C4-2B (cell line): ENCODE data around the gene PSMD9.
A peak's percentile ranks its signal among the peaks of the same experiment; 100 is the strongest.
"Not testable (repeated sequence)": the region's sequence is repeated elsewhere in the genome, so short reads cannot be mapped to it uniquely, and the experiment has no call there.

Source experiments
- H3K27ac ChIP-seq: fragments of 450-650 bp; 2 replicates; pipeline ENCODE4 v1.5.1; 2017
- ZFX ChIP-seq: fragments of 450-650 bp; IDR thresholded peaks from 2 replicates; pipeline ENCODE4 v1.6.1; 2017
- TF ChIP-seq, protein P1 (sequence below): fragments of 450-650 bp; conservative IDR thresholded peaks from 2 replicates; pipeline ENCODE4 v1.5.1; 2017; ENCODE audit warnings: mild to moderate bottlenecking

The PSMD9 gene

DNA sequence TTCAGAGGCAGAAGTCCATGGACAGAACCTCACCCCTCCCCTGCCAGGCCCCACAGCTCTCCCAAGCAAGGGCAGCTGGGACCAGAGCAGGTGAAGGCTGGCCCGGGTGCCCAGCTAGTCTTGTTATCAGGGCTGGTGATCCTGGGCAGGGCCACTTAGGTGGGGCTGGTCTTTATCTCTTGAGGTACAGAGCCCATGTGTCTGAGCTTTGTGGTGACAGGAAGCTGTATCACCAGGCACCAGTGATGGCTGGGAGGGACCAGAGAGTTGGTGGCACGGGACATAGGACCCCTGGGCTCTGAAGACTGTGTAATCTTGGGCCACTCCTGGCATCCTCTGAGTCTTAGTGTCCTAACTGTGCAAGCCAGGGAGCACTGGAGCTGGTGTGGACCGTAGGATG, 17.1 kb upstream of the PSMD9 start:
- TF ChIP-seq, protein P1, sequence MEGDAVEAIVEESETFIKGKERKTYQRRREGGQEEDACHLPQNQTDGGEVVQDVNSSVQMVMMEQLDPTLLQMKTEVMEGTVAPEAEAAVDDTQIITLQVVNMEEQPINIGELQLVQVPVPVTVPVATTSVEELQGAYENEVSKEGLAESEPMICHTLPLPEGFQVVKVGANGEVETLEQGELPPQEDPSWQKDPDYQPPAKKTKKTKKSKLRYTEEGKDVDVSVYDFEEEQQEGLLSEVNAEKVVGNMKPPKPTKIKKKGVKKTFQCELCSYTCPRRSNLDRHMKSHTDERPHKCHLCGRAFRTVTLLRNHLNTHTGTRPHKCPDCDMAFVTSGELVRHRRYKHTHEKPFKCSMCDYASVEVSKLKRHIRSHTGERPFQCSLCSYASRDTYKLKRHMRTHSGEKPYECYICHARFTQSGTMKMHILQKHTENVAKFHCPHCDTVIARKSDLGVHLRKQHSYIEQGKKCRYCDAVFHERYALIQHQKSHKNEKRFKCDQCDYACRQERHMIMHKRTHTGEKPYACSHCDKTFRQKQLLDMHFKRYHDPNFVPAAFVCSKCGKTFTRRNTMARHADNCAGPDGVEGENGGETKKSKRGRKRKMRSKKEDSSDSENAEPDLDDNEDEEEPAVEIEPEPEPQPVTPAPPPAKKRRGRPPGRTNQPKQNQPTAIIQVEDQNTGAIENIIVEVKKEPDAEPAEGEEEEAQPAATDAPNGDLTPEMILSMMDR = no peak
- no peak for TF ChIP-seq ZFX

DNA sequence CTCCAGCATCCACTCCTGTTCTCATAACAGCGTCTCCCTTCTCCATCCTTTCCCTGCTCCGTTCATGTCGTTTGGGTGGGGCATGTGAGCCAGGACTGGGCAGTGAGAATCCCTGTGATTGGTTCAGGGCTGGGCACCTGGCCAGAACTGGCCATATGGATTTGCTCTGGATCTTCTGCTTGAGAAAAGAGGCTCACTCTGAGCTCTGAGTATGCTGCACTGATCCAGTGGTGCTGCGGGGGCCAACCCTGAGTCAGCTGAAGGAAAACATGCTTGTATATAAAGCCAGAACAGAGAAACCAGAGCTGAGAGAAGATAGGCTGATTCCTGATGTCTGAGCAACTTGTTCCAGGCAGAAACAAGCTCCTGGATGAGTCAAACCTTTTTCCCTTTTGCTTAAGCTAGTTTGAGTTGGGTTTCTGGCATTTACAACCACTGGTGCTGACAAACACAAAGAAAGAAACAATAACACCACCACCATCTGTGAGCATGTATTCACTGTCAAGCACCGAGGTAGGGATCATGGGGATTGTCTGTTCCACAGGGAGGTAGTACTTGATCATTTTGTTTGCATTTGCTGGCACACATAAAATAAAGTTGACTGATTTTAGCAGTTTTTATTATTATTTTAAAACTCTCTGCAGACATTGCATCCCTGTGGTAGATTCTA, 15.9 kb upstream of the PSMD9 start:
- no peak for TF ChIP-seq ZFX
- TF ChIP-seq, protein P1 = no peak
- no peak overlapping the region for H3K27ac ChIP-seq

More for the DNA sequence above, 17.1 kb upstream of the PSMD9 start:
- H3K27ac ChIP-seq = no peak overlapping the region

DNA sequence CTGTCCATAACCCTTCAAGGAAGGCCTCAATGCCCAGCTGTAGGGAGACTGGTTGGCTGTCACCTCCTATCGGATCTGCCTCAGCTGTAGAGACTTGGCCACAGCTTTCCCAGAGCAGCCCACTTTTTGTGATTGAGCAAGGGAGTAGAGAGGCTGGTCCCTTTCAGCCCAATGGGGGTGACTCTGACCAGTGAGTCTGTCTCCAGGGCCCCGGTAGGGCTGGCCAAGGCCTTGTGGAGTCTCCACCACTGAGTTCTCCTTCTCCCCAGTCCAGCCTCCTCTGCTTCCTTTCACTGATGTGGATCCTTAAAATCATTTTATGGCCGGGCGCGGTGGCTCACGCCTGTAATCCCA, 15.4 kb upstream of the PSMD9 start:
- no peak for TF ChIP-seq ZFX
- TF ChIP-seq, protein P1 = no peak
- H3K27ac ChIP-seq = no peak overlapping the region

DNA sequence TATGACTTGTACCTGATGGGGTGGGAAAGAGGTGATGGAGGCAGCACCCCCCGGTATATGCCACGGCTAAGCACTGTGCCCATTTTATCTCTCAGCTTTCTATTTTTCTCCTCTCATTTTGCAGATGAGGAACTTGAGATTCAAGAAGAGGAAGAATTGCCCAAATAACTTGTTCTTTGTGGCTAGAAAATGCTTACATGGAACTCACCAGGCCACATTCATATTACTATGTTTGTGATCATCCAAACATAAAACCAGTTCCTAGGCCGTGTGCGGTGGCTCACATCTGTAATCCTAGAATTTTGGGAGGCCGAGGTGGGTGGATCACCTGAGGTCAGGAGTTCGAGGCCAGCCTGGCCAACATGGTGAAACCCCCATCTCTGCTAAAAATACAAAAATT, 14.5 kb upstream of the PSMD9 start:
- TF ChIP-seq, protein P1 = no peak
- TF ChIP-seq ZFX = no peak
- H3K27ac ChIP-seq = no peak overlapping the region

DNA sequence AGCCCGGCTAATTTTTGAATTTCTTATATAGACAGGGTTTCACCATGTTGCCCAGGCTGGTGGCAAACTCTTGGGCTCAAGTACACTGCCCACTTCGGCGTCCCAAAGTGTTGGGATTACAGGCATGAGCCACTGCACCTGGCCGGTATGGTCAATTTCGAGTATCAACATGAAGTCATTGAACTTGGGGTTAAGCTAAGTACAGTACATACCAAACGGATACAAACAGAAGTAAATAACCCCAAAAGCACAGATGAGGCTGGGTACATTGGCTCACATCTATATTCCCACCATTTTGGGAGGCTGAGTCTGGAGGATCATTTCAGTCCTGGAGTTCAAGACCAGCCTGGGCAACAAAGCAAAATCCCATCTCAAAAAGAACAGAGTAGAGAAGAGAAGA, 13.0 kb upstream of the PSMD9 start:
- H3K27ac ChIP-seq = no peak overlapping the region
- TF ChIP-seq, protein P1 = no peak
- no peak for TF ChIP-seq ZFX

DNA sequence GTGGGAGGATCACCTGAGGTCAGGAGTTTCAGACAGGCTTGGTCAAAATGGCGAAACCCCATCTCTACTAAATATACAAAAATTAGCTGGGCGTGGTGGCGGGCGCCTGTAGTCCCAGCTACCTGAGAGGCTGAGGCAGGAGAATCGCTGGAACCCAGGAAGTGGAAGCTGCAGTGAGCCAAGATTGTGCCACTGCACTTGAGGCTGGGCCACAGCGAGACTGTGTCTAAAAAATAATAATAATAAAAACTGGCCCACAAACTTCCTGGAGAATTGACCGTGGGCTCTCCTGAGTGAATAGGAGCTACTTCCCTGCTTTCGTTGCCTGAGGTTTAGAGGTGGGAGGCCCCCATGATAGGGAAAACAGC, 12.5 kb upstream of the PSMD9 start:
- H3K27ac ChIP-seq = not testable (repeated sequence)

DNA sequence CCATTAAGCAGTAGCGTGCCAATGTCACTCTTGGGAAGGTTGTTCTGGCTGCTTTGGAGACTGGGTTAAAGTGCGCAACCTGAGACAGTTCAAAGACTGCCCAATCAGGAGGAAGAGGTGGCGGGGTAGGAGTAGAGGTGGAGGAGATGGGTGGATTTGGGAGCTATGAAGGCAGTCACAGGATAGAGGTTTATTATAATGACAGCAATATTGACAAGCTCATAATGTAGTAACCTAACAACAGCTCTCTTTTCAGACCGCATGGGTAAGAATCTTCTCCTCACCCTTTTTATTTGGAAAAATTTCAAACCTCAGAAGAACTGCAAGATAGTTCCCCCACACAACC, 5.3 kb upstream of the PSMD9 start:
- TF ChIP-seq, protein P1 = no peak
- TF ChIP-seq ZFX = no peak
- H3K27ac ChIP-seq = no peak overlapping the region

DNA sequence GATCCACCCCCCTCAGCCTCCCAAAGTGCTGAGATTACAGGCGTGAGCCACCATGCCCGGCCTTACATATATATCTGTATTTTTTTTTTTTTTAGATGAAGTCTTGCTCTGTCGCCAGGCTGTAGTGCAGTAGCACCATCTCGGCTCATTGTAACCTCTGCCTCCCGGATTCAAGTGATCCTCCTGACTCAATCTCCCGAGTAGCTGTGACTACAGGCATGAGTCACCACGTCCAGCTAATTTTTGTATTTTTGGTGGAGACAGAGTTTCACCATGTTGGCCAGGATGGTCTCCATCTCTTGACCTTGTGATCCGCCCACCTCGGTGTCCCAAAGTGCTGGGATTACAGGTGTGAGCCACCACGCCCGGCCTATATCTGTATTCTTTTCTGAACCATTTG, 3.5 kb upstream of the PSMD9 start:
- not testable (repeated sequence) for H3K27ac ChIP-seq

DNA sequence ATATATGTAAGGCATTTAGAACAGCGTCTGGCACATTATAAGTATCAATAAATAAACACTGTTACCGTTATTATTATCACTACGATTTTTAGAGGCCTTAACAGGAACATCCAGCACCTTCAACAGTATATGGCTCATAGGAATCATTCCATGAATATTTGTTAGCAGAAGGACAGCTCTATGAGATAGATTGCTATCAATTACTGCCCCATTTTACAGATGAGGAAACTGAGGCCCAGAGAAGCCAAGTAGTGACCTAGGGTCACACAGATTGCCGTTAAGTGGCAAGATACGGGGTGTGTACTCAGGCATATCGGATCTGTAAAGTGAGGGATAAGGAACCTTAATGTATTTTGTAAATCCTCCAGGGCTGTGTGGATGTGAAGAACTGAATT, 510 bp upstream of the PSMD9 start:
- TF ChIP-seq, protein P1 = no peak
- no peak for TF ChIP-seq ZFX
- peak overlapping the region; percentile 89 for H3K27ac ChIP-seq
